ENCODE data around the gene ZFHX3. TPM values are rescaled to one million over a fixed set of nuclear protein-coding genes. Genes with fewer than 3 reads are reported as not detected.

Gene ZFHX3
- total RNA-seq, 1 experiment from 2014 or later = 1.5 TPM

GRCh38 chr16:73019457-73020362, 28.2 kb downstream of the ZFHX3 start:
- no peak overlapping the region for H3K4ac ChIP-seq (ENCODE audit: low read depth, low read length)
- no peaks in the 10 kb centered on the region for H3K79me2 ChIP-seq (ENCODE audit: insufficient read depth, low read length)
- H3K4me2 ChIP-seq (ENCODE audit: insufficient read depth, insufficient read length, low read length) = no peak overlapping the region
- H3K9me3 ChIP-seq (ENCODE audit: control insufficient read depth, low read depth, low read length) = no peaks in the 10 kb centered on the region
- WGBS (ENCODE audit: extremely low coverage, insufficient read length, low lambda C conversion rate) = no CpG with 5 or more reads among the region's 19 CpGs
- TF ChIP-seq CTCF (conservative IDR thresholded peaks at IDR 0.05) = no peak
- H2AFZ ChIP-seq (ENCODE audit: low read length) = no peak overlapping the region
- Mint-ChIP-seq H3K36me3 (ENCODE audit: insufficient read depth in 1 of 3, low read depth in 3 of 3) (no peaks in the 10 kb centered on the region), H3K27ac (no peak overlapping the region; a peak in 1 of 7 replicates), H3K27me3 (ENCODE audit: low read depth) (peaks cover 73% of the 10 kb centered on the region), H3K4me1 (peaks cover 10 to 18% of the 10 kb centered on the region in 2 experiments), H3K4me3 (no peak overlapping the region), H3K9me3 (no peaks in the 10 kb centered on the region)
- 0 out of 2 replicates have a peak overlapping the region, but pooled peaks have one; percentile 27 for H3K14ac ChIP-seq (ENCODE audit: insufficient read depth, low read length)
- H4K5ac ChIP-seq (ENCODE audit: insufficient read length, low read depth, low read length) = no peak overlapping the region
- peaks cover 3% of the 10 kb centered on the region; the same call in 1 of the 2 replicates for H3K4me1 ChIP-seq (ENCODE audit: insufficient read depth, low read length)
- H2BK120ac ChIP-seq (ENCODE audit: low read depth, low read length, poor library complexity, severe bottlenecking) = no peak overlapping the region
- no peaks in the 10 kb centered on the region for H3K79me1 ChIP-seq (ENCODE audit: insufficient read depth, low read depth, low read length, poor library complexity, severe bottlenecking)
- H3K9ac ChIP-seq (ENCODE audit: extremely low read depth, insufficient read length, low read length) = no peak overlapping the region
- no peaks in the 10 kb centered on the region for H3K23me2 ChIP-seq (ENCODE audit: insufficient read length, low read depth, low read length, poor library complexity, severe bottlenecking)
- H3K27me3 ChIP-seq (ENCODE audit: insufficient read depth, low read length) = no peaks in the 10 kb centered on the region; the same call in 1 of the 2 replicates
- no peak for DNase-seq
- H2BK12ac ChIP-seq (ENCODE audit: insufficient read length, low read depth, low read length) = no peak overlapping the region
- no peak overlapping the region for H4K91ac ChIP-seq (ENCODE audit: insufficient read length, low read depth, low read length)
- no peak overlapping the region for H2BK20ac ChIP-seq (ENCODE audit: low read depth, low read length, poor library complexity, severe bottlenecking)
- no peak overlapping the region for H3T11ph ChIP-seq (ENCODE audit: low read length)
- no peak overlapping the region for H3K27ac ChIP-seq (ENCODE audit: insufficient read length, low read depth, low read length)
- no peak overlapping the region for H3K23ac ChIP-seq (ENCODE audit: insufficient read length, low read depth, low read length)
- no peak overlapping the region for H3K18ac ChIP-seq (ENCODE audit: insufficient read length, low read depth, low read length)
- no peak overlapping the region for H3K56ac ChIP-seq (ENCODE audit: insufficient read length, low read depth, low read length)
- H4K8ac ChIP-seq (replicated peaks; ENCODE audit: insufficient read length, low read depth, low read length) = no peak overlapping the region
- no peaks in the 10 kb centered on the region for H4K20me1 ChIP-seq (ENCODE audit: control insufficient read depth, insufficient read depth, insufficient read length)
- no peak overlapping the region for H2BK15ac ChIP-seq (ENCODE audit: low read depth, low read length)
- no peak overlapping the region for H2AK5ac ChIP-seq (ENCODE audit: insufficient read length, low read length)
- H2BK5ac ChIP-seq (ENCODE audit: insufficient read length, low read length) = no peak overlapping the region

Data from H9 (cell line).